D721Med (cell line): ENCODE data around the gene FXYD5.

Source experiments
- DNase-seq: peaks from one replicate; pipeline ENCODE4 v3.0.0; 2011; ENCODE audit warnings: low spot score; ENCODE audit not compliant: insufficient read length
- FAIRE-seq: peaks from 2 replicates; lab custom pipeline; 2011; peaks lifted over from hg19 to GRCh38; lab: Jason Lieb, UNC
- CTCF ChIP-seq: IDR thresholded peaks from 2 replicates; pipeline ENCODE4 v1.5.1; 2012; ENCODE audit warnings: mild to moderate bottlenecking, control low read depth; ENCODE audit not compliant: insufficient read depth; ENCODE audit errors: missing control alignments

FXYD5 gene

GRCh38 chr19:35167251-35168119 lies 12.9 kb downstream of the FXYD5 start:
- no peak for TF ChIP-seq CTCF
- no peak for FAIRE-seq
- no peak for DNase-seq

DNA sequence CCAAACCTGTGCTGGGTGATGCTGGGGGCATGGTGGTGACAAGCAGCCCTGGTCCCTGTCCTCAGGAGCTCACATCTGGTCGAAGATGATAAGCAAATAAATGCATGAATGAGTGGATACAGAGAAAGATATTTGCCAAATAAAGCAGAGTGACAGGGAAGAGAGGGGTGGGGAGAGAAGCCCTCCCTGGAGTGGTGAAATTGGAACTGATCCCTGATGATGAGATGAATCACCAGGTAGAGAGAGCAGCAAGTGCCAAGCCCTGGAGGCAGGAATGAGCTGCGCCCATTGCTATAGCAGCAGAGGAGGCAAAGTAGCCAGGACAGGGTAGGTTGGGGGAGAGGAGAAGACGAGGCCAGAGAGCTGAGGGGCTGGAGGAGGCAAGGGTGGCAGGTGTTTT lies 13.7 kb downstream of the FXYD5 start:
- DNase-seq: no peak
- FAIRE-seq: no peak
- no peak for TF ChIP-seq CTCF

- DNase-seq: no peak
- no peak for FAIRE-seq
- TF ChIP-seq CTCF: no peak
Measured at GRCh38 chr19:35169221-35169995, 14.9 kb downstream of the FXYD5 start.

DNA sequence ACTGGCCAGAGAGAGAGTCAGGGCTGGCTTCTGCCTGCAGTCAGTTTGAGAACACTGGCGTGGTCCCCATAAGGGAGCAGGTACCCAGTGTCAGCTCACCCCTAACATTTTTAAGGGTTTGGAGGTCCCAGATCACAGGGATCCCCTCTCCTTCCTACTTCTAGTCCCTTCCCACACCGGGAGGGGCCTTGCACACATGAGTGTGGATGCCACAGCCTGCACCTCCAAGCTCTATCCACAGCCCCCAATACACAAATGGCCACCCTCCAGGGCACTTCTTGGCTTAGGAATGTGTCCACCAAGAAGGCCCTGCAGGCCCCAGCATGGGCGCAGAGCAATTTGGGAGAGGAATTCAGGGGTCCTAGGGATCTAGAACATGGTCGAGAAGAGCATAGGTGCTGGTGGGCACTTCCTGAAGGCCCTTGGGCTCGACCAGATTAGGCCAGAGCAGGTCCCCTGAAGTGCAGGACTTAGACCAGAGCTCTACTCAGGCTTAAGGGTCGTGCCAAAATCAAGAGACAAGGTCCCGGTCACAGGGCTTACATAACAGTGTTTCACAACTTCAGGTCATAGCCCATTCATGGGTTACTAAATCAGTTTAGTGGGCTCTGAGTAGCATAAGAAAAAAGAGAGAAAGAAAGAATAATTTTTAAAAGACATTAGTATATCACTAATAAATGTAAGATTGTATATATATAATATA lies 16.0 kb downstream of the FXYD5 start:
- no peak for TF ChIP-seq CTCF
- no peak for FAIRE-seq
- DNase-seq: no peak

- no peak for DNase-seq
- TF ChIP-seq CTCF: no peak
- FAIRE-seq: no peak
Measured at GRCh38 chr19:35171730-35172129, 17.2 kb downstream of the FXYD5 start.

DNA sequence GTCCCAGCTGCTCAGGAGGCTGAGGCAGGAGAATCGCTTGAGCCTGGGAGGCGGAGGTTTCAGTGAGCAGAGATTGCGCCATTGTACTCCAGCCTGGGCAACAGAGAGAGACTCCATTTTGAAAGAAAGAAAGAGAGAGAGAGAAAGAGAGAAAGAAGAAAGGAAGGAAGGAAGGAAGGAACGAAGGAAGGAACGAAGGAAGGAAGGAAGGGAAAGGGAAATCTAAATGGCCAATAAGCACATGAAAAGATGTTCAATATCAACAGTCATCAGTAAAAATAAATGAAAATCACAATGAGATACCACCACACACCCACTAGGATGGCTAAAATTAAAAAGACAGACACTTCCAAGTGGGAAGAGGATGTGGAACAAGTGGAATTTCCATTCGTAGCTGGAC lies 19.7 kb downstream of the FXYD5 start:
- FAIRE-seq: no peak
- no peak for DNase-seq
- TF ChIP-seq CTCF: no peak
